Daoy (cell line): ENCODE results near the gene SRSF1. TPM values are rescaled to one million over a fixed set of nuclear protein-coding genes. Genes with fewer than 3 reads are reported as not detected.
"Not testable (repeated sequence)": the region's sequence is repeated elsewhere in the genome, so short reads cannot be mapped to it uniquely, and the experiment has no call there.

ENCODE experiments used
- DNase-seq: peaks from one replicate; pipeline ENCODE4 v3.0.0-alpha.2; 2015; ENCODE audit warnings: low read depth
- total RNA-seq: library from RNA; depleted of rRNA; stranded (reverse); fragments of >200 nt; shearing (Covaris generic); gene quantifications from 2 replicates; pipeline ENCODE4 v1.2.3, GENCODE V29; 2014; rRNA removed

Gene SRSF1
- total RNA-seq: 499 and 574 TPM in 2 replicates

DNA sequence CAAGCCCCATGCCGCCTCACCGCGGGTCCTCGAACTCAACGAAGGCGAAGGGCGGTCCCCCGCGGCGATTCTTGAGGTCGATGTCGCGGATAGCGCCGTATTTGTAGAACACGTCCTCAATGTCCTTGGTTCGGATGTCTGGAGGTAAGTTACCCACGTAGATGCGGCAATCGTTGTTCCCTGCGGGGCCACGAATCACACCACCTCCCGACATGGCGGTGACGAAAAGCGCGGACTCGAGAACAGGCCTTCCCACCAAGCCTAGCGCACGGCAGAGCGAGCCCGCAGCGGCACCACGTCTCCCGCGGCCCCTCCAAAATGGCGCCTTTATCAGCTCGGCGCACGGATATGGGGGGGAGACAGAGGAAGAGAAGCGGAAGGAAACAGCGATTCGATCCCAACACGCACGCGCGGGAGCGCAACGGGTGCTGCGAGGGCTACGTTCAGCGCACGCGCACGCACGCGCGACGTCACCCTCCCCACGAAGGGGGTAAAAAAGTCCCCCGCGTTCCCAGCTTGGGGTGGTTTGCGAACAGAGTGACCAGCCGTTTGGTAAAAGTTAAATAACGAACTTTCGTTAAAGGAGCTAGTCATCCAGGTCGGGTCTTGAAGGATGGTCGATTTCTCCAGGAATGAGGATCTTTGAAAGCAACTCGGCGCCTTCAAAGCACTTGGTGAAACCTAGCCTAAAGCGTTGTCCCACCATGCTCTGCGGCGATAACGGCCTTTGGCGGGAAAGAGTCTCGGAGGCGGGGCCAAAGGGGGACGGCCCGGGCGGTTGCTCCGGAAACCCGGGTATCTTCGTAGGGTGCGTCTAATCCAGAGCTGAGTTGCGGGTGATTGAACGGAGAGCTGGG lies at the start of gene SRSF1:
Gene SRSF1, minus strand, starts transcription at position 323 of the 857 bp plus-strand sequence. Its CDS starts 109 bp downstream, at position 214.
- DNase-seq: peak; percentile 97

GRCh38 chr17:58056476-58056875 lies 49.4 kb upstream of the SRSF1 start:
- DNase-seq: no peak

- no peak for DNase-seq
Observed at GRCh38 chr17:58054641-58055040, 47.6 kb upstream of the SRSF1 start.

GRCh38 chr17:58052945-58053715 lies 46.1 kb upstream of the SRSF1 start:
- no peak for DNase-seq

DNA sequence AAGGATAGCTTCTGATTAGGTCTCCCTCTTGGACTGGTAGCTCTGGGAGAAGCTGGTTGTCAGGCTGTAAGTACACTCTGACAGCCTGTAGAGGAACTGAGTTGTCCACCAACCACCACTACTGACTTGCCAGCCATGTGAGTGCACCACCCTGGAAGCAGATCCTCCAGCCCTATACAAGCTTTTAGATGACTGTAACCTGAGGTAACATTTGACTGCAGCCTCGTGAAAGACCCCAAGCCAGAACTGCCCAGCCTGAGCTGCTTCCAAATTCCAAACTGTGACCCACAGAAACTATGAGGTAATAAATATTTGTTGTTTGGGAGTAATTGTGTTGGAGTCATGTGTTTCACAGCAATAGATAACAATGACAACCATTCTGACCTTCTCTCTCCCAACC lies 45.4 kb upstream of the SRSF1 start:
- no peak for DNase-seq

- no peak for DNase-seq
Observed at GRCh38 chr17:58051468-58051867, 44.4 kb upstream of the SRSF1 start.

DNA sequence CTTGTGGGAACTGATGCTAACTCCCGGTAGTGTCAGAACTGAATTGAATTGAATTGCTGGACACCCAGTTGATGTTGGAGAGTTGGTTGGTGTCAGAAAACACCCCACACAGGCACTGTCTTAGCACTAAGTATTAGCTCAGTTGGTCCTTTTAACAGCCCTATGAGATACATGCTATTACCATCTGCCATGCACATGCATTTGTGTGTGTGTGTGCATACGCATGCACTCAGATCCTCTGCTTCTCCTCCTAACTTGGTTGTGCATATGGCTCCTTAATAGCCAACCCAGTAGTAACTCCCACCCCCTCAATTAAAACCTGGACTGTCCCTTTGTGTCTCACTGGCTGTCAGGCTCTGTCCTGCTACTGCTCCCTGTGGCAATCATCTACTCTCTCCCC lies 43.9 kb upstream of the SRSF1 start:
- DNase-seq: no peak

GRCh38 chr17:58049533-58049932 lies 42.5 kb upstream of the SRSF1 start:
- no peak for DNase-seq

- DNase-seq: no peak
Observed at GRCh38 chr17:58047376-58048150, 40.5 kb upstream of the SRSF1 start.

DNA sequence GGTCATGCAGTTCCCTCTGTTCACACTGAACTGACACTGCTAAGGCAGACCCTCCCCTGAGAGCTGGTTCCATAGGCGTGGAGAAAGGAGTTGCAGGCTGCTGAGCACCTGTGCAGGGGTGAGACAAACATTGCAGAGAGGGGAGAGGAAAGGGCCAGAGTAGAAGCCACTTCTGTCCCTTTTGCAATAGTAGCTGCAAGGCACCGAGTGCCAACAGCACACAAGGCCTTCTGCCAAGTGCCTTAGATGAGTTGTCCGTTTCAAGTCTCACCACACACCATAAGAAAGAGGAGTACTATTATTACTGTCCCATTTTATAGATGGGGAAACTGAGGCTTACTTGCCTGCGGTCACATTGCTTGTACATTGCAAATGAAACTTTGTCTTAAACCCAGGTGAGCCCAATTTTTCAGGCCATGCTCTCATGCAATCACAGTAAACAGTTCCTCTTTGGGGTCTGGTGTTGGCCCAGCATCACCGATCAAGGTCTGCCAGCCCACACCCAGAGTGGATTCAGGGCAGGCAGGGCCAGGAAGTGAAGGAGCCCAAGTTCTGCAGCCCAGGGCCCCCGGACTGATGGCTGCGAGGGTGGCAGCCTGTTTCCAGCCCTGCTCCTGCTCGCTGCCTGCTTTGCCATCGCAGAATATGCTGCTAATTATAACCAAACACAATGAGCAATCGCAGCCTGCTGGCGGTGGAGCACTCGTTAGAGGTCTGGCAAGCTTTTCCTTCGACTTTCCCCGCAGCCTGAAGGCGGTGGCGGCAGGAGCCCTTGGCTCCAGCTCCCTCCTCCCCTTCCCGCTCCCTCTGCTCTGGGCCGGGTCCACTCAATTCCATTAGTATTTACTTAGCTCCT lies 39.4 kb upstream of the SRSF1 start:
- DNase-seq: no peak

GRCh38 chr17:58044256-58044655 lies 37.2 kb upstream of the SRSF1 start:
- not testable (repeated sequence) for DNase-seq

DNA sequence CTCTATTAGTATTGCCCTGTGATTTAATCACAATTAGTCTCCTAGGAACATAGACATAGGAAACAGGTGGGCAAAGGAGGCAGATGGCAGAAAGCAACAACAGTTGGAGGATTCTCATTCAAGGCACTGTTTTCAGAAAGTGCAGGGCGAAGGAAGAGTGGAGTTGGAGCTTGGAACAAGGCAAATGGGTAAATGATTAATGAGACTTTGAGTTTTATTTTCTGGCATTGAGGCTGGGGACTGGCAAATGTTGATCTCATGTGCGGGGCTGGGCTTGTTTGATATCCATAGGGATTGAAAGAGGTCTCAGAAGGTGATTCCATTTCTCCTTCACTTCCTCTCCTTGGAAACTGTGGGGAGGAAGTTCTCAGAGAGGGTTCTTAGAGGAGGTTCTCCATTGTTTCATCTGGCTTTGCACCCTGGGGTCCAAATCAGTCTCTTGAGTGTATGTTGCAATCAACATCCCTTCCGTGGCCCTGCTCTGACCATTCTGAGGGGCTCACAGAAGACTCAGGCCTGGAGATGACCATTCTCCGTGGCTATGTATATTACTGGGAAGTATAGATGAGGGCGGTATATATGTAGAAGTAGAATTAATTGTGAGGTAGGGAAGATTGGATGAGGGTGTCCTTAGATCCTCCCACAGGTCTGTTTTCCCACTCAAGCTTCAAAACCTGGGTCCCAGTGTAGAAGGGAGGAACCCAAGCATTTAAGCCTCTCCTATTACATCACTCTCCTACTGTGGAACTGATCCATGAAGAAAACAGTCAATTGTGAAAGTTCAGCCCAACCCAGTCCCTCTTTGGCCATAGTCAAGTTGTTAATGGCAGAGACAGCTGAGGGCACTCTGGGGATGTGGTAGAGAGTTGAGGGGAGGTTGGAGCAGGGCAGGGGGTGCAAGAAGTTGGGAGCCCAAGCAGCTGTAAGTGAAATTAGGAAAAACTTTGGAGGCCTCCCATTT lies 36.5 kb upstream of the SRSF1 start:
- DNase-seq: no peak

- DNase-seq: no peak
Observed at GRCh38 chr17:58041161-58041560, 34.1 kb upstream of the SRSF1 start.

DNA sequence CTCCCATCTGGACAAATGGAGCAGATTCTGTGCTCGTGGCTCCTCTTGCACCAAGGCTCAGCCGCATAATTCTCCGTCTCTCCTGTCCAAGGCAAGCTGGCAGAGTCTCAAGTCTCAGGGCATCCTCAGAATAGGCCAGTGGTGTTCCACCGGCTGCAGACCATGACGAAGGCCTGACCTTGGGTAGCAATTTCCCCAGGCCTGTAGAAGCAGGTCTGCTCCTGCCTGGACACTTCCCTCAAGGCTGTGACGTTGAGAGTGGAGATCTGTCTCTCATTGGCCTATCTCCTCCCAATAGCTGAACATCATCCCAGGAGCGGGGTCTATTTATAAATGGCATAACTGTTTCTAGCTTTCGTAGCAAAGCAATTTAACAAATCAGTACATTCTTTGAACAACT lies 33.3 kb upstream of the SRSF1 start:
- no peak for DNase-seq

GRCh38 chr17:58039975-58040374 lies 32.9 kb upstream of the SRSF1 start:
- no peak for DNase-seq

GRCh38 chr17:58032691-58033415 lies 25.8 kb upstream of the SRSF1 start:
- DNase-seq: no peak

GRCh38 chr17:58028578-58028977 lies 21.5 kb upstream of the SRSF1 start:
- DNase-seq: no peak

- no peak for DNase-seq
Observed at GRCh38 chr17:58020401-58020800, 13.4 kb upstream of the SRSF1 start.

DNA sequence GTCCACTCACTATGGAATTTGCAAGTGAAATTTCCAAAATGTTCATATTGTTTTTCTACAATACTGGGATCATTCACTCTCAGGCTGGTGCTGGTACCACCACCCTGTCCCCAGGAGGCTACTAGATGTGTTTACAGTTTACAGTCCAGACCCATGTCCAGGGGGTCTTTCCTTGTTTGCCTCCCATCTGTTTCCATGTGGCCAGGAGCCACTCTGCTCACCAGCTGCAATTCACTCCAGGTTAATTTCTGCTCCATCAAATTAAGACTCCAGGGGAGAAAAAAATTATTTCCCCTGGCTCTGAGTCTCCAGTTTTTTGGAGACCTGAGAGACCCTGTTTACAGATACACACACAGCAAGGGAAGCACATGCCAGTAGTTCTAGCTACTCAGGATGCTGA lies 12.5 kb upstream of the SRSF1 start:
- no peak for DNase-seq
